H1 (cell line): ENCODE data around the gene SH3PXD2A. TPM values are rescaled to one million over a fixed set of nuclear protein-coding genes. Genes with fewer than 3 reads are reported as not detected.

Source experiments
- ATF3 ChIP-seq: IDR thresholded peaks from 2 replicates; pipeline ENCODE4 v1.6.1; 2011; ENCODE audit warnings: low read depth, mild to moderate bottlenecking, low read length; ENCODE audit not compliant: insufficient read depth
- BRCA1 ChIP-seq: IDR thresholded peaks from 2 replicates; pipeline ENCODE4 v1.6.1; 2012; ENCODE audit warnings: low read depth, low read length, improper control_type of control experiment
- CTBP2 ChIP-seq: IDR thresholded peaks from 2 replicates; pipeline ENCODE4 v1.7.0; 2011; ENCODE audit warnings: borderline replicate concordance, mild to moderate bottlenecking, moderate library complexity, mixed read lengths, low read length; ENCODE audit not compliant: insufficient read depth, insufficient read length
- CTCF ChIP-seq, 3 experiments: IDR thresholded peaks; 1 replicate in 2 of 3; 2 replicates in 1 of 3; pipeline versions ENCODE4 v1.5.1 to v1.6.1; 2011; ENCODE audit warnings: low read length in 3 of 3, mild to moderate bottlenecking in 3 of 3, inconsistent platforms in 2 of 3, low read depth in 1 of 3, moderate library complexity in 1 of 3; ENCODE audit not compliant: insufficient read depth in 1 of 3; ENCODE audit errors: control extremely low read depth in 1 of 3
- KDM4A ChIP-seq: IDR thresholded peaks from one replicate; pipeline ENCODE4 v1.7.1; 2012; ENCODE audit warnings: low read depth, mild to moderate bottlenecking, moderate library complexity, low read length, inconsistent platforms; ENCODE audit not compliant: severe bottlenecking
- POLR2AphosphoS5 ChIP-seq: IDR thresholded peaks from 2 replicates; pipeline ENCODE4 v1.6.1; 2011; ENCODE audit warnings: low read depth, low read length
- SP4 ChIP-seq: IDR thresholded peaks from 2 replicates; pipeline ENCODE4 v1.6.1; 2012; ENCODE audit warnings: low read length, inconsistent platforms
- SUZ12 ChIP-seq: fragments of 200-600 bp; sonication (generic); IDR thresholded peaks from 2 replicates; pipeline ENCODE4 v1.6.1; 2012; ENCODE audit warnings: mild to moderate bottlenecking, inconsistent platforms, low read length, moderate library complexity, mixed read lengths
- TAF7 ChIP-seq: optimal IDR thresholded peaks from 2 replicates; pipeline ENCODE3; 2011; ENCODE audit warnings: low read depth, mild to moderate bottlenecking, inconsistent platforms, low read length, moderate library complexity, borderline replicate concordance
- polyA plus RNA-seq, 7 experiments: library from polyadenylated mRNA; depleted of rRNA in 3 of 7; stranded (reverse) in 5 of 7; unstranded in 2 of 7; fragments of >200 nt in 5 of 7; fragments of 200-250 nt in 2 of 7; gene quantifications; 1 replicate in 5 of 7; 2 replicates in 1 of 7; 4 replicates in 1 of 7; pipeline versions ENCODE4 v1.2.1 to v1.2.3, GENCODE V29; 2011 to 2013; ENCODE audit warnings: missing spikeins in 2 of 7, mixed read lengths in 2 of 7
- total RNA-seq: library from RNA; stranded (reverse); fragmentation: NEBNext Ultra II Directional; extraction: Animal tissue kit (Norgen Biotek cat#: 25700); gene quantifications from 2 replicates; pipeline ENCODE4 v1.2.1, GENCODE V29; 2021

The SH3PXD2A gene
- total and polyA plus RNA-seq, 2 of the 8 experiments (the other 6 are each of a cell fraction or from before 2014, with no cell fraction given): 5.4 to 16.3 TPM

DNA sequence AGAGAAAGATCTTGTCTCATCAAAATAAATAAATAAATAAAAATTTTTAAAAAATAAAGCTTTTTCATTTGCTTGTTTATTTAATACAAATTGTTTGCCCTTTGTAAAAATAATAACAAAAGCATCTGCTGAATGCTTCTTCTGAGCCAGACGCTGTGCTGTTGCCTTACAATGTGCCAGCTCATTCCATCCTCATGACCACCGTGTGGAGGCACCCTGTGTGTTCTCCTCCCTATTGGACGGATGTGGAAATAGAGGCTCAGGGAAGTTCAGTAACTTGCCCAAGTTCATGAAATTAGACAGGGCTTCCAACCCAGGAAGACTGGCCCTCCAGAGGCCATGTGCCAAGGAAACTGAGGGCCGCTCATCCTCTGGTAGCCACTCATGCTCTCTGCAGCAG, 120.6 kb downstream of the SH3PXD2A start (continued):
- TF ChIP-seq CTCF (IDR thresholded peaks at IDR 0.05; ENCODE audit: control extremely low read depth in 1 of 3, insufficient read depth in 1 of 3, low read depth in 1 of 3, low read length in 3 of 3) (no peak), SP4 (no peak), BRCA1 (no peak), ATF3 (no peak), KDM4A (no peak), POLR2AphosphoS5 (no peak), TAF7 (no peak), SUZ12 (no peak), CTBP2 (no peak)
